K562 (cell line): ENCODE results near the gene THBS2. TPM values are rescaled to one million over a fixed set of nuclear protein-coding genes. Genes with fewer than 3 reads are reported as not detected.

Experiments used
- ATAC-seq: fragments of 200-7000 bp; cut with Tn5 transposase; 3 replicates; pipeline ENCODE4 v1.9.1; 2020; ENCODE audit warnings: moderate library complexity
- BruUV-seq: library from RNA; stranded (reverse); fragments of 400-500 nt; replicated peaks from 2 replicates; lab custom pipeline; 2021; lab: Mats Ljungman, UMichigan
- CTCF ChIA-PET: fragments of 300-600 bp; formaldehyde crosslinking; extraction: SDS; loops from one replicate; lab custom pipeline; 2021; ENCODE audit warnings: low intra/inter-chr PET ratio; lab: Yijun Ruan, JAX
- POLR2A ChIA-PET: fragments of 300-600, 350-650 bp; sonication (Branson Sonifier 250); formaldehyde crosslinking; extraction: SDS; loops from one replicate; lab custom pipeline; 2021; ENCODE audit warnings: antibody characterized with exemption, inconsistent platforms; lab: Yijun Ruan, JAX
- DNase-seq, 4 experiments: peaks; one replicate each; pipeline versions ENCODE4 v3.0.0 to v3.0.0-alpha.2; 2011 to 2018; ENCODE audit warnings: low spot score in 3 of 4, mixed read lengths in 3 of 4; ENCODE audit errors: extremely low read depth in 1 of 4
- FAIRE-seq: peaks from 2 replicates; lab custom pipeline; 2011; peaks lifted over from hg19 to GRCh38; lab: Jason Lieb, UNC
- H2AFZ ChIP-seq: 2 replicates; pipeline ENCODE4 v1.6.0; 2011; ENCODE audit warnings: low read depth, low read length, control low read depth, inconsistent platforms
- H3K27ac ChIP-seq: fragments of 200-600 bp; 3 replicates; pipeline ENCODE4 v1.8.0; 2011; ENCODE audit warnings: low read depth, mild to moderate bottlenecking, control low read depth, inconsistent platforms, low read length, moderate library complexity, mixed read lengths; ENCODE audit errors: extremely low read depth
- H3K27me3 ChIP-seq, 2 experiments: fragments of 300-600 bp in 1 of 2; 2 replicates in 1 of 2; 3 replicates in 1 of 2; pipeline versions ENCODE4 v1.6.0 to v1.8.0; 2011; ENCODE audit warnings: inconsistent platforms in 2 of 2, low read length in 2 of 2, mild to moderate bottlenecking in 1 of 2, mixed read lengths in 1 of 2, moderate library complexity in 1 of 2; ENCODE audit not compliant: control insufficient read depth in 2 of 2, insufficient read depth in 2 of 2
- H3K36me3 ChIP-seq: fragments of 300-600 bp; 3 replicates; pipeline ENCODE4 v1.8.0; 2011; ENCODE audit warnings: mild to moderate bottlenecking, low read length, inconsistent platforms; ENCODE audit not compliant: control insufficient read depth, insufficient read depth
- H3K4me1 ChIP-seq, 2 experiments: fragments of 200-600 bp in 1 of 2; replicated peaks in 1 of 2; 2 replicates in 1 of 2; 3 replicates in 1 of 2; pipeline versions ENCODE4 v1.5.1 to v1.8.0; 2011; ENCODE audit warnings: inconsistent platforms in 2 of 2, low read length in 2 of 2, mild to moderate bottlenecking in 1 of 2, mixed read lengths in 1 of 2, moderate library complexity in 1 of 2; ENCODE audit not compliant: control insufficient read depth in 2 of 2, insufficient read depth in 2 of 2
- H3K4me2 ChIP-seq: 2 replicates; pipeline ENCODE4 v1.6.1; 2011; ENCODE audit warnings: low read length, control low read depth, inconsistent platforms, mixed read lengths; ENCODE audit not compliant: insufficient read depth
- H3K4me3 ChIP-seq: fragments of 200-600 bp; sonication (generic), shearing (Covaris generic); 2 replicates; pipeline ENCODE4 v1.5.1; 2016; ENCODE audit warnings: control low read depth, inconsistent platforms
- H3K79me2 ChIP-seq: fragments of 200-600 bp; 3 replicates; pipeline ENCODE4 v1.8.0; 2011; ENCODE audit warnings: low read length, inconsistent platforms; ENCODE audit not compliant: control insufficient read depth, insufficient read depth
- H3K9ac ChIP-seq, 2 experiments: 2 replicates each; pipeline versions ENCODE4 v1.6.0 to v1.6.1; 2011; ENCODE audit warnings: low read depth in 2 of 2, low read length in 2 of 2, control low read depth in 1 of 2, inconsistent platforms in 1 of 2, mild to moderate bottlenecking in 1 of 2, mixed read lengths in 1 of 2; ENCODE audit not compliant: insufficient read depth in 1 of 2
- H3K9me1 ChIP-seq: one replicate; pipeline ENCODE4 v1.6.0; 2011; ENCODE audit warnings: inconsistent platforms, mild to moderate bottlenecking, low read length, moderate library complexity; ENCODE audit not compliant: control insufficient read depth, insufficient read depth
- H3K9me3 ChIP-seq: replicated peaks from 2 replicates; pipeline ENCODE4 v1.5.1; 2011; ENCODE audit warnings: low read depth, low read length, inconsistent platforms; ENCODE audit not compliant: control insufficient read depth, insufficient read depth
- H4K20me1 ChIP-seq: replicated peaks from 2 replicates; pipeline ENCODE4 v1.6.1; 2011; ENCODE audit warnings: low read length, inconsistent platforms, mixed read lengths; ENCODE audit not compliant: control insufficient read depth, insufficient read depth
- ARID2 ChIP-seq: fragments of 450-650 bp; IDR thresholded peaks from 2 replicates; pipeline ENCODE4 v1.6.1; 2017; ENCODE audit warnings: antibody characterized with exemption, mild to moderate bottlenecking
- EP300 ChIP-seq: IDR thresholded peaks from 2 replicates; pipeline ENCODE4 v1.6.1; 2012; ENCODE audit warnings: low read length, improper control_type of control experiment
- EP400 ChIP-seq: fragments of 450-650 bp; IDR thresholded peaks from 2 replicates; pipeline ENCODE4 v1.6.1; 2017; ENCODE audit warnings: antibody characterized with exemption, mild to moderate bottlenecking, moderate library complexity
- FOXJ2 ChIP-seq: fragments of 200-800 bp; sonication (Bioruptor generic); IDR thresholded peaks from 2 replicates; pipeline ENCODE4 v1.6.1; 2016; ENCODE audit warnings: missing genetic modification characterization, missing compliant biosample characterization
- HSF4 ChIP-seq: fragments of 250-450 bp; sonication (Bioruptor Pico); IDR thresholded peaks from 2 replicates; pipeline ENCODE4 v2.1.2; 2022; ENCODE audit warnings: mild to moderate bottlenecking, moderate library complexity, borderline replicate concordance
- ILF3 ChIP-seq: fragments of 450-650 bp; IDR thresholded peaks from 2 replicates; pipeline ENCODE4 v1.6.1; 2018; ENCODE audit warnings: antibody characterized with exemption, mild to moderate bottlenecking, moderate library complexity, borderline replicate concordance
- KAT2B ChIP-seq: IDR thresholded peaks from one replicate; pipeline ENCODE4 v1.6.1; 2012; ENCODE audit warnings: low read depth, mild to moderate bottlenecking, control low read depth, inconsistent platforms, low read length, moderate library complexity
- NFIC ChIP-seq: fragments of 450-650 bp; IDR thresholded peaks from 2 replicates; pipeline ENCODE4 v1.6.1; 2017; ENCODE audit warnings: mild to moderate bottlenecking, inconsistent platforms
- PHTF2 ChIP-seq: fragments of 250-450 bp; sonication (Bioruptor Pico); IDR thresholded peaks from 2 replicates; pipeline ENCODE4 v1.5.0; 2021; ENCODE audit warnings: mild to moderate bottlenecking
- POLR2A ChIP-seq: fragments of 450-650 bp; conservative IDR thresholded peaks from 2 replicates; pipeline ENCODE4 v1.6.1; 2016
- RBBP5 ChIP-seq: fragments of 200-600 bp; sonication (generic); IDR thresholded peaks from 2 replicates; pipeline ENCODE4 v1.6.1; 2012; ENCODE audit warnings: borderline replicate concordance, mild to moderate bottlenecking, low read length, control low read depth, inconsistent platforms; ENCODE audit not compliant: insufficient read depth, poor library complexity, severe bottlenecking
- ZBTB7A ChIP-seq: IDR thresholded peaks from 2 replicates; pipeline ENCODE4 v1.6.1; 2011; ENCODE audit warnings: low read depth, mild to moderate bottlenecking, low read length, moderate library complexity, borderline replicate concordance; ENCODE audit not compliant: control insufficient read depth
- ZMIZ1 ChIP-seq, 2 experiments: fragments of 150-350 bp in 1 of 2; IDR thresholded peaks; 2 replicates each; pipeline ENCODE4 v1.6.1; 2012 to 2016; ENCODE audit warnings: low read depth in 2 of 2, low read length in 2 of 2, mild to moderate bottlenecking in 1 of 2, moderate library complexity in 1 of 2
- WGBS: fragments of 100-300 bp; shearing (Covaris generic); methylation state at CpG from one replicate; pipeline ENCODE4 v1.1.6; 2016; ENCODE audit warnings: low coverage, mixed read lengths; ENCODE audit not compliant: insufficient coverage; ENCODE audit errors: missing lambda C conversion rate; 5-methylcytosine and 5-hydroxymethylcytosine counted together
- in situ Hi-C: fragments of 300-500 bp; cut with MboI; formaldehyde crosslinking; loops from 4 replicates; pipeline ENCODE4 v1.15.0; 2018; ENCODE audit warnings: inconsistent platforms, mixed read lengths
- intact Hi-C: fragments of 100-400 bp; cut with micrococcal nuclease; formaldehyde crosslinking; loops from 2 replicates; pipeline ENCODE4 v1.14.2; 2022
- polyA plus RNA-seq, 8 experiments: library from polyadenylated mRNA; depleted of rRNA in 4 of 8; stranded (reverse) in 5 of 8; unstranded in 3 of 8; fragments of >200 nt; fragmentation: Nextera tagmentation in 2 of 8; fragmentation: Illumina TruSeq in 1 of 8; extraction: Ambion mirVana in 2 of 8; extraction: Trizol in 1 of 8; gene quantifications; 2 replicates each; pipeline versions ENCODE4 v1.2.1 to v1.2.3, GENCODE V29; 2011 to 2014; ENCODE audit warnings: inconsistent platforms in 1 of 8, missing spikeins in 1 of 8
- total RNA-seq, 7 experiments: library from RNA; depleted of rRNA in 6 of 7; stranded (reverse); fragments of >200 nt in 6 of 7; fragmentation: Illumina TruSeq in 2 of 7; extraction: Trizol in 2 of 7; gene quantifications; 2 replicates each; pipeline versions ENCODE4 v1.2.1 to v1.2.3, GENCODE V29; 2011 to 2021; ENCODE audit warnings: low replicate concordance in 1 of 7
- TF ChIP-seq, protein P1 (sequence below): IDR thresholded peaks from 2 replicates; pipeline ENCODE4 v1.6.1; 2011; ENCODE audit warnings: borderline replicate concordance, low read depth, mild to moderate bottlenecking, moderate library complexity, low read length; ENCODE audit not compliant: insufficient read depth, poor library complexity, severe bottlenecking

THBS2 gene
- total and polyA plus RNA-seq, 9 of the 15 experiments (the other 6 are each of a cell fraction or from before 2014, with no cell fraction given), result 0.03 to 0.11 (median 0.03) TPM; not detected in 6

- WGBS, result 5% methylated on average over 11 of the region's 11 CpGs
- ChIA-PET POLR2A (interaction anchor here (0.6 kb wide), 1 partner anchor 8 kb away, joined by 3 read pairs; no protein-coding TSS in a partner anchor), CTCF (no interaction called here)
- H3K9ac ChIP-seq, result no peak overlapping the region
- no peak overlapping the region for H2AFZ ChIP-seq
- TF ChIP-seq ZMIZ1 (IDR thresholded peaks at IDR 0.05; ENCODE audit: low read depth in 2 of 2, low read length in 2 of 2) (no peak), KAT2B (no peak), NFIC (no peak), POLR2A (no peak), PHTF2 (CRISPR knock-in tag) (no peak), ARID2 (no peak), EP300 (no peak), FOXJ2 (no peak), ZBTB7A (no peak), HSF4 (CRISPR knock-in tag) (no peak), ILF3 (no peak), EP400 (no peak), RBBP5 (no peak)
- TF ChIP-seq, protein P1, sequence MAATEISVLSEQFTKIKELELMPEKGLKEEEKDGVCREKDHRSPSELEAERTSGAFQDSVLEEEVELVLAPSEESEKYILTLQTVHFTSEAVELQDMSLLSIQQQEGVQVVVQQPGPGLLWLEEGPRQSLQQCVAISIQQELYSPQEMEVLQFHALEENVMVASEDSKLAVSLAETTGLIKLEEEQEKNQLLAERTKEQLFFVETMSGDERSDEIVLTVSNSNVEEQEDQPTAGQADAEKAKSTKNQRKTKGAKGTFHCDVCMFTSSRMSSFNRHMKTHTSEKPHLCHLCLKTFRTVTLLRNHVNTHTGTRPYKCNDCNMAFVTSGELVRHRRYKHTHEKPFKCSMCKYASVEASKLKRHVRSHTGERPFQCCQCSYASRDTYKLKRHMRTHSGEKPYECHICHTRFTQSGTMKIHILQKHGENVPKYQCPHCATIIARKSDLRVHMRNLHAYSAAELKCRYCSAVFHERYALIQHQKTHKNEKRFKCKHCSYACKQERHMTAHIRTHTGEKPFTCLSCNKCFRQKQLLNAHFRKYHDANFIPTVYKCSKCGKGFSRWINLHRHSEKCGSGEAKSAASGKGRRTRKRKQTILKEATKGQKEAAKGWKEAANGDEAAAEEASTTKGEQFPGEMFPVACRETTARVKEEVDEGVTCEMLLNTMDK, result no peak
- intact Hi-C loops (no loop called here), in situ Hi-C loops (no loop called here)
- H3K4me2 ChIP-seq, result no peak overlapping the region
- H3K4me3 ChIP-seq, result no peak overlapping the region
- no peaks in the 10 kb centered on the region for H3K36me3 ChIP-seq
- H3K27ac ChIP-seq, result no peak overlapping the region
- ATAC-seq, result no peak
- peaks cover 15 to 62% of the 10 kb centered on the region in 2 experiments for H3K27me3 ChIP-seq
- no peaks in the 10 kb centered on the region for H4K20me1 ChIP-seq
- no peaks in the 10 kb centered on the region for H3K79me2 ChIP-seq
- no peaks in the 10 kb centered on the region for H3K9me1 ChIP-seq
- peaks cover 0 to 10% of the 10 kb centered on the region in 2 experiments; a peak in 1 of 5 replicates for H3K4me1 ChIP-seq
- no peak for DNase-seq
- peaks cover 2% of the 10 kb centered on the region for H3K9me3 ChIP-seq
- no peak for FAIRE-seq
- BruUV-seq, result no TSS peak
Measured at GRCh38 chr6:169235286-169235685, 18.4 kb downstream of the THBS2 start.
